HepG2 (cell line): ENCODE measurements around the gene MYCBP2. TPM values are rescaled to one million over a fixed set of nuclear protein-coding genes. Genes with fewer than 3 reads are reported as not detected.

Experiments
- NFE2L1 ChIP-seq: sonication (generic); formaldehyde crosslinking; IDR thresholded peaks from 2 replicates; pipeline ENCODE4 v1.4.0; 2020; ENCODE audit warnings: missing genetic modification reagents, mild to moderate bottlenecking, borderline replicate concordance
- NR1H2 ChIP-seq: sonication (generic); formaldehyde crosslinking; IDR thresholded peaks from 2 replicates; pipeline ENCODE4 v1.8.1; 2022; ENCODE audit warnings: low read depth, missing genetic modification reagents, borderline replicate concordance
- RBM39 ChIP-seq: fragments of 200-400 bp; formaldehyde crosslinking; IDR thresholded peaks from one replicate; pipeline ENCODE4 v1.6.1; 2018; ENCODE audit warnings: antibody characterized with exemption, mild to moderate bottlenecking, low read depth, low read length; ENCODE audit not compliant: poor library complexity, severe bottlenecking
- RFX5 ChIP-seq: IDR thresholded peaks from 2 replicates; pipeline ENCODE4 v1.6.1; 2011; ENCODE audit warnings: low read depth, low read length, improper control_type of control experiment
- TEAD2 ChIP-seq: sonication (generic); formaldehyde crosslinking; IDR thresholded peaks from 2 replicates; pipeline ENCODE4 v1.9.0; 2021; ENCODE audit warnings: missing genetic modification reagents
- U2AF1 ChIP-seq: fragments of 200-400 bp; formaldehyde crosslinking; optimal IDR thresholded peaks from 2 replicates; pipeline ENCODE3; 2017; ENCODE audit warnings: mild to moderate bottlenecking, low read depth, low read length
- ZNF121 ChIP-seq: sonication (generic); formaldehyde crosslinking; IDR thresholded peaks from 2 replicates; pipeline ENCODE4 v1.5.0; 2020; ENCODE audit warnings: mild to moderate bottlenecking, missing genetic modification reagents
- ZNF264 ChIP-seq: sonication (generic); formaldehyde crosslinking; IDR thresholded peaks from 2 replicates; pipeline ENCODE4 v1.4.0; 2020; ENCODE audit warnings: missing genetic modification reagents
- ZNF451 ChIP-seq: sonication (generic); formaldehyde crosslinking; IDR thresholded peaks from 2 replicates; pipeline ENCODE4 v1.5.0; 2020; ENCODE audit warnings: mild to moderate bottlenecking, missing genetic modification reagents
- ZNF563 ChIP-seq: sonication (generic); formaldehyde crosslinking; IDR thresholded peaks from 2 replicates; pipeline ENCODE4 v1.8.0; 2022; ENCODE audit warnings: mild to moderate bottlenecking, moderate library complexity, missing genetic modification reagents
- ZSCAN31 ChIP-seq: sonication (generic); formaldehyde crosslinking; IDR thresholded peaks from 2 replicates; pipeline ENCODE4 v1.5.0; 2020; ENCODE audit warnings: low read depth, mild to moderate bottlenecking, missing genetic modification reagents
- polyA plus RNA-seq, 8 experiments: library from polyadenylated mRNA; depleted of rRNA in 3 of 8; stranded (reverse) in 7 of 8; unstranded in 1 of 8; fragments of >200 nt; fragmentation: Illumina TruSeq in 4 of 8; extraction: Trizol in 4 of 8; gene quantifications; 2 replicates each; pipeline versions ENCODE4 v1.2.1 to v1.2.3, GENCODE V29; 2011 to 2016; ENCODE audit warnings: low read depth in 4 of 8, missing spikeins in 1 of 8, mixed read lengths in 1 of 8; ENCODE audit not compliant: insufficient read depth in 1 of 8
- total RNA-seq, 5 experiments: library from RNA; depleted of rRNA; stranded (reverse); fragments of >200 nt; fragmentation: Illumina TruSeq; extraction: Trizol; gene quantifications; 2 replicates each; pipeline ENCODE4 v1.2.3, GENCODE V29; 2016; ENCODE audit warnings: low read depth in 1 of 5
- TF ChIP-seq, protein P1 (sequence below): fragments of 450-650 bp; IDR thresholded peaks from 2 replicates; pipeline ENCODE4 v1.6.1; 2017; ENCODE audit warnings: mild to moderate bottlenecking
- TF ChIP-seq, protein P2 (sequence below): sonication (generic); formaldehyde crosslinking; IDR thresholded peaks from 2 replicates; pipeline ENCODE4 v1.8.0; 2022; ENCODE audit warnings: mild to moderate bottlenecking, missing genetic modification reagents, borderline replicate concordance
- TF ChIP-seq, protein P3 (sequence below): sonication (generic); formaldehyde crosslinking; IDR thresholded peaks from 2 replicates; pipeline ENCODE4 v1.4.0; 2020; ENCODE audit warnings: mild to moderate bottlenecking, missing genetic modification reagents
- TF ChIP-seq, protein P4 (sequence below): sonication (generic); formaldehyde crosslinking; conservative IDR thresholded peaks from 2 replicates; pipeline ENCODE4 v1.4.0; 2020; ENCODE audit warnings: mild to moderate bottlenecking, missing genetic modification reagents, moderate library complexity

MYCBP2 gene
- total and polyA plus RNA-seq, 2 of the 13 experiments (the other 11 are each of a cell fraction or from before 2014, with no cell fraction given): 16.3 to 35.3 TPM

DNA sequence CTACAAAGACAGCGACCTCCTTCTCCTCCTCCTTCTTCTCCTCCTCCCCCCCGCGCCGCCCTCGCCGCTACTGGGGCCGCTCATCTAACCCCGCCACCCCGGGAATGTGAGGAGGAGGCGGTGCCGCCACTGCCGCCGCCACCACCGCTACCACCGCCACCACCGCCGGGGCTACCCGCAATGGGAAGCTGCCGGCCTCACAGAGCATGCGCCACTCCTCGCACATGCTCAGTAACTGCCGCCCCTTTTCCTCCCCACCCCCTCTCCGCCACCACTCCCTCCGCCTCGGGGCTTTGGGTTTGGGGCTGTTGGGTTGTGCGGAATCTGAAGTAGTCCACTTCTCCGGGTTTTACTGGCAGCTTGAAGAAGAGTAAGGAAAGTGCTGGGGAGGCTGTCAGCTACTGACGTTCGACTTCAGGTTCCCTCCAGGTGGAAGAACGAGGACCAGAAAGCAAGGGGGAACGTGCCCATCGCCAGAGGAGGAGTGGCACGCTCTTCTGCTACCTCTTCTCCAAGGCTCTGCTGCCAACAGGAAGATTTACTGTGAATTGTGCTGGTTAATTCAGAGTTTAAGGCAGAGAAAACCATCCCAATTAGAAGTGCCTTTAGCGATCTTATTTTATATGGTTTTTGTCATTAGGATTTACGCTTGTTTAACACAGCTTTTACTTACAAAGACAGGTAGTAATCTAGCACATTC is at the start of gene MYCBP2 (continued):
- TF ChIP-seq, protein P1, sequence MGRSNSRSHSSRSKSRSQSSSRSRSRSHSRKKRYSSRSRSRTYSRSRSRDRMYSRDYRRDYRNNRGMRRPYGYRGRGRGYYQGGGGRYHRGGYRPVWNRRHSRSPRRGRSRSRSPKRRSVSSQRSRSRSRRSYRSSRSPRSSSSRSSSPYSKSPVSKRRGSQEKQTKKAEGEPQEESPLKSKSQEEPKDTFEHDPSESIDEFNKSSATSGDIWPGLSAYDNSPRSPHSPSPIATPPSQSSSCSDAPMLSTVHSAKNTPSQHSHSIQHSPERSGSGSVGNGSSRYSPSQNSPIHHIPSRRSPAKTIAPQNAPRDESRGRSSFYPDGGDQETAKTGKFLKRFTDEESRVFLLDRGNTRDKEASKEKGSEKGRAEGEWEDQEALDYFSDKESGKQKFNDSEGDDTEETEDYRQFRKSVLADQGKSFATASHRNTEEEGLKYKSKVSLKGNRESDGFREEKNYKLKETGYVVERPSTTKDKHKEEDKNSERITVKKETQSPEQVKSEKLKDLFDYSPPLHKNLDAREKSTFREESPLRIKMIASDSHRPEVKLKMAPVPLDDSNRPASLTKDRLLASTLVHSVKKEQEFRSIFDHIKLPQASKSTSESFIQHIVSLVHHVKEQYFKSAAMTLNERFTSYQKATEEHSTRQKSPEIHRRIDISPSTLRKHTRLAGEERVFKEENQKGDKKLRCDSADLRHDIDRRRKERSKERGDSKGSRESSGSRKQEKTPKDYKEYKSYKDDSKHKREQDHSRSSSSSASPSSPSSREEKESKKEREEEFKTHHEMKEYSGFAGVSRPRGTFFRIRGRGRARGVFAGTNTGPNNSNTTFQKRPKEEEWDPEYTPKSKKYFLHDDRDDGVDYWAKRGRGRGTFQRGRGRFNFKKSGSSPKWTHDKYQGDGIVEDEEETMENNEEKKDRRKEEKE: no peak
- TF ChIP-seq NR1H2 (CRISPR knock-in tag): no peak
- TF ChIP-seq ZNF563 (CRISPR knock-in tag): no peak
- TF ChIP-seq ZSCAN31 (CRISPR knock-in tag): peak; percentile 29; the same call in 1 of the 2 replicates
- TF ChIP-seq, protein P2, sequence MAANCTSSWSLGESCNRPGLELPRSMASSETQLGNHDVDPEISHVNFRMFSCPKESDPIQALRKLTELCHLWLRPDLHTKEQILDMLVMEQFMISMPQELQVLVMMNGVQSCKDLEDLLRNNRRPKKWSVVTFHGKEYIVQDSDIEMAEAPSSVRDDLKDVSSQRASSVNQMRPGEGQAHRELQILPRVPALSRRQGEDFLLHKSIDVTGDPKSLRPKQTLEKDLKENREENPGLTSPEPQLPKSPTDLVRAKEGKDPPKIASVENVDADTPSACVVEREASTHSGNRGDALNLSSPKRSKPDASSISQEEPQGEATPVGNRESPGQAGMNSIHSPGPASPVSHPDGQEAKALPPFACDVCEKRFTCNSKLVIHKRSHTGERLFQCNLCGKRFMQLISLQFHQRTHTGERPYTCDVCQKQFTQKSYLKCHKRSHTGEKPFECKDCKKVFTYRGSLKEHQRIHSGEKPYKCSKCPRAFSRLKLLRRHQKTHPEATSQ (CRISPR knock-in tag): peak; percentile 25; the same call in 1 of the 2 replicates
- TF ChIP-seq, protein P3, sequence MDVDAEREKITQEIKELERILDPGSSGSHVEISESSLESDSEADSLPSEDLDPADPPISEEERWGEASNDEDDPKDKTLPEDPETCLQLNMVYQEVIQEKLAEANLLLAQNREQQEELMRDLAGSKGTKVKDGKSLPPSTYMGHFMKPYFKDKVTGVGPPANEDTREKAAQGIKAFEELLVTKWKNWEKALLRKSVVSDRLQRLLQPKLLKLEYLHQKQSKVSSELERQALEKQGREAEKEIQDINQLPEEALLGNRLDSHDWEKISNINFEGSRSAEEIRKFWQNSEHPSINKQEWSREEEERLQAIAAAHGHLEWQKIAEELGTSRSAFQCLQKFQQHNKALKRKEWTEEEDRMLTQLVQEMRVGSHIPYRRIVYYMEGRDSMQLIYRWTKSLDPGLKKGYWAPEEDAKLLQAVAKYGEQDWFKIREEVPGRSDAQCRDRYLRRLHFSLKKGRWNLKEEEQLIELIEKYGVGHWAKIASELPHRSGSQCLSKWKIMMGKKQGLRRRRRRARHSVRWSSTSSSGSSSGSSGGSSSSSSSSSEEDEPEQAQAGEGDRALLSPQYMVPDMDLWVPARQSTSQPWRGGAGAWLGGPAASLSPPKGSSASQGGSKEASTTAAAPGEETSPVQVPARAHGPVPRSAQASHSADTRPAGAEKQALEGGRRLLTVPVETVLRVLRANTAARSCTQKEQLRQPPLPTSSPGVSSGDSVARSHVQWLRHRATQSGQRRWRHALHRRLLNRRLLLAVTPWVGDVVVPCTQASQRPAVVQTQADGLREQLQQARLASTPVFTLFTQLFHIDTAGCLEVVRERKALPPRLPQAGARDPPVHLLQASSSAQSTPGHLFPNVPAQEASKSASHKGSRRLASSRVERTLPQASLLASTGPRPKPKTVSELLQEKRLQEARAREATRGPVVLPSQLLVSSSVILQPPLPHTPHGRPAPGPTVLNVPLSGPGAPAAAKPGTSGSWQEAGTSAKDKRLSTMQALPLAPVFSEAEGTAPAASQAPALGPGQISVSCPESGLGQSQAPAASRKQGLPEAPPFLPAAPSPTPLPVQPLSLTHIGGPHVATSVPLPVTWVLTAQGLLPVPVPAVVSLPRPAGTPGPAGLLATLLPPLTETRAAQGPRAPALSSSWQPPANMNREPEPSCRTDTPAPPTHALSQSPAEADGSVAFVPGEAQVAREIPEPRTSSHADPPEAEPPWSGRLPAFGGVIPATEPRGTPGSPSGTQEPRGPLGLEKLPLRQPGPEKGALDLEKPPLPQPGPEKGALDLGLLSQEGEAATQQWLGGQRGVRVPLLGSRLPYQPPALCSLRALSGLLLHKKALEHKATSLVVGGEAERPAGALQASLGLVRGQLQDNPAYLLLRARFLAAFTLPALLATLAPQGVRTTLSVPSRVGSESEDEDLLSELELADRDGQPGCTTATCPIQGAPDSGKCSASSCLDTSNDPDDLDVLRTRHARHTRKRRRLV (CRISPR knock-in tag): no peak
- 0 out of 2 replicates have a peak, but pooled peaks have one; percentile 49 for TF ChIP-seq ZNF451
- TF ChIP-seq RBM39: peak; percentile 45
- TF ChIP-seq ZNF121 (CRISPR knock-in tag): 0 out of 2 replicates have a peak, but pooled peaks have one; percentile 10
- no peak for TF ChIP-seq TEAD2 (CRISPR knock-in tag)
- TF ChIP-seq RFX5: no peak
- TF ChIP-seq U2AF1: no peak
- no peak for TF ChIP-seq ZNF264 (CRISPR knock-in tag)
- TF ChIP-seq, protein P4, sequence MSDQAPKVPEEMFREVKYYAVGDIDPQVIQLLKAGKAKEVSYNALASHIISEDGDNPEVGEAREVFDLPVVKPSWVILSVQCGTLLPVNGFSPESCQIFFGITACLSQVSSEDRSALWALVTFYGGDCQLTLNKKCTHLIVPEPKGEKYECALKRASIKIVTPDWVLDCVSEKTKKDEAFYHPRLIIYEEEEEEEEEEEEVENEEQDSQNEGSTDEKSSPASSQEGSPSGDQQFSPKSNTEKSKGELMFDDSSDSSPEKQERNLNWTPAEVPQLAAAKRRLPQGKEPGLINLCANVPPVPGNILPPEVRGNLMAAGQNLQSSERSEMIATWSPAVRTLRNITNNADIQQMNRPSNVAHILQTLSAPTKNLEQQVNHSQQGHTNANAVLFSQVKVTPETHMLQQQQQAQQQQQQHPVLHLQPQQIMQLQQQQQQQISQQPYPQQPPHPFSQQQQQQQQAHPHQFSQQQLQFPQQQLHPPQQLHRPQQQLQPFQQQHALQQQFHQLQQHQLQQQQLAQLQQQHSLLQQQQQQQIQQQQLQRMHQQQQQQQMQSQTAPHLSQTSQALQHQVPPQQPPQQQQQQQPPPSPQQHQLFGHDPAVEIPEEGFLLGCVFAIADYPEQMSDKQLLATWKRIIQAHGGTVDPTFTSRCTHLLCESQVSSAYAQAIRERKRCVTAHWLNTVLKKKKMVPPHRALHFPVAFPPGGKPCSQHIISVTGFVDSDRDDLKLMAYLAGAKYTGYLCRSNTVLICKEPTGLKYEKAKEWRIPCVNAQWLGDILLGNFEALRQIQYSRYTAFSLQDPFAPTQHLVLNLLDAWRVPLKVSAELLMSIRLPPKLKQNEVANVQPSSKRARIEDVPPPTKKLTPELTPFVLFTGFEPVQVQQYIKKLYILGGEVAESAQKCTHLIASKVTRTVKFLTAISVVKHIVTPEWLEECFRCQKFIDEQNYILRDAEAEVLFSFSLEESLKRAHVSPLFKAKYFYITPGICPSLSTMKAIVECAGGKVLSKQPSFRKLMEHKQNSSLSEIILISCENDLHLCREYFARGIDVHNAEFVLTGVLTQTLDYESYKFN (CRISPR knock-in tag): peak; percentile 46
- TF ChIP-seq NFE2L1: no peak
